ENCODE data around the gene CGB8.

The CGB8 gene

GRCh38 chr19:49069026-49069425 is 20.1 kb upstream of the CGB8 start:
- H3K36me3 ChIP-seq = no peaks in the 10 kb centered on the region
- intact Hi-C loops (cut with DNase I; ENCODE audit: low total_unique reads) = no loop called here
- H3K9me3 ChIP-seq = no peaks in the 10 kb centered on the region
- TF ChIP-seq, protein P1, sequence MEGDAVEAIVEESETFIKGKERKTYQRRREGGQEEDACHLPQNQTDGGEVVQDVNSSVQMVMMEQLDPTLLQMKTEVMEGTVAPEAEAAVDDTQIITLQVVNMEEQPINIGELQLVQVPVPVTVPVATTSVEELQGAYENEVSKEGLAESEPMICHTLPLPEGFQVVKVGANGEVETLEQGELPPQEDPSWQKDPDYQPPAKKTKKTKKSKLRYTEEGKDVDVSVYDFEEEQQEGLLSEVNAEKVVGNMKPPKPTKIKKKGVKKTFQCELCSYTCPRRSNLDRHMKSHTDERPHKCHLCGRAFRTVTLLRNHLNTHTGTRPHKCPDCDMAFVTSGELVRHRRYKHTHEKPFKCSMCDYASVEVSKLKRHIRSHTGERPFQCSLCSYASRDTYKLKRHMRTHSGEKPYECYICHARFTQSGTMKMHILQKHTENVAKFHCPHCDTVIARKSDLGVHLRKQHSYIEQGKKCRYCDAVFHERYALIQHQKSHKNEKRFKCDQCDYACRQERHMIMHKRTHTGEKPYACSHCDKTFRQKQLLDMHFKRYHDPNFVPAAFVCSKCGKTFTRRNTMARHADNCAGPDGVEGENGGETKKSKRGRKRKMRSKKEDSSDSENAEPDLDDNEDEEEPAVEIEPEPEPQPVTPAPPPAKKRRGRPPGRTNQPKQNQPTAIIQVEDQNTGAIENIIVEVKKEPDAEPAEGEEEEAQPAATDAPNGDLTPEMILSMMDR (IDR thresholded peaks at IDR 0.05) = no peak
- no peak overlapping the region for H3K4me3 ChIP-seq
- peaks cover 3 to 97% of the 10 kb centered on the region in 2 donors for H3K27me3 ChIP-seq
- no peak for DNase-seq
- H3K27ac ChIP-seq = no peak overlapping the region
- peaks cover 0 to 20% (median 14%) of the 10 kb centered on the region in 4 donors for H3K4me1 ChIP-seq

DNA sequence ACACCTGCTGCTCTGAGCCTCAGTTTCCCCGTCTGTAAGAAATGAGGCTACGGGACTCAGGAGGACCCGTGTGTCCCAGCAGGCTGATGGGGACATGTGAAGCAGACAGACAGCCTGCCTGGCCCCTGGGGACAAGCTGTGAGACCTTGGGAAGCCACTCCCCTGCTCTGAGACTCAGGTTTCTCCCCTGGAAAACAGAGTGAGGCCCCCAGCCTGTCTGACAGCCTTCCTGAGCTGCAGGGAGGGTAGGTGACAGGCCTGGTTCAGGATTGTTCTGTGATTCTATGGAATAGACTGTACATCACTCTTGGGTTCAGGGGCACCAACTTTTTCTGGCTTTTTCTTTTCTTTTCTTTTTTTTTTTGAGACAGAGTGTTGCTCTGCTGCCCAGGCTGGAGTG is 18.6 kb upstream of the CGB8 start:
- Histone ChIP-seq H3K4me1 (peaks cover 0 to 20% (median 14%) of the 10 kb centered on the region in 4 donors), H3K9me3 (no peaks in the 10 kb centered on the region), H3K36me3 (no peaks in the 10 kb centered on the region), H3K27me3 (peaks cover 3 to 95% of the 10 kb centered on the region in 2 donors), H3K27ac (no peak overlapping the region), H3K4me3 (no peak overlapping the region)
- intact Hi-C loops (cut with DNase I; ENCODE audit: low total_unique reads) = no loop called here
- TF ChIP-seq, protein P1 (IDR thresholded peaks at IDR 0.05) = no peak
- DNase-seq = no peak

DNA sequence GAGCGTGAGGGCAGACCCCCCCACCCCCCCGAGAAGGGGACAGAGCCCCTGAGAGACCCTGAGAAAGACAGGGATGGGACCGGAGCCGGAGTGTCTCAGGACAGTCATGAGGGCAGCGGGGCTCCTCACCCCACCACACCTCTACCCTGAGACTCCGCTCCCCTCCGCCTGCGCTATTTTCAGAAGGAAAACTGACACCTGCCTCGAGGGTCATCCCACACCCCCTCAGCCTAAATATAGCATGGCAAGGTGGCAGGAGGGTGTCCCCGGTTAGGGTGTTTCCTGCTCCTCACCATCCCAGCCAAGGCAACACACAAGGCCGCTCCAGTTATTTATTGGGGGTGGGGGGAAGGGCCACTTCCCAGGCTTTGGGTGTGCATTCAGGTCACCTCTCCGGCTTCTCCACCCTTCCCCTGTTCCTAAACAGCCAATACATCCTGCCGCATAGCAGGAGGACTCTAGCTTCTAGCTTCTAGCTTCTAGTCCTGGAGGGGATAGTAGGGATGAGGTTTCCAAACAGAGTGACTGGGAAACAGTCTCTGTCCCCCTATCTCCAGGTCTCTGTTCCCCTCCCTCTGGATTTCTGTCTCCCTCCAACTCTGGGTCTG is 17.1 kb upstream of the CGB8 start:
- intact Hi-C loops (cut with DNase I; ENCODE audit: low total_unique reads) = no loop called here
- no peak for DNase-seq
- Histone ChIP-seq H3K9me3 (no peaks in the 10 kb centered on the region), H3K4me1 (peaks cover 0 to 12% (median 8%) of the 10 kb centered on the region in 4 donors), H3K36me3 (no peaks in the 10 kb centered on the region), H3K27ac (no peak overlapping the region), H3K27me3 (peaks cover 0 to 95% of the 10 kb centered on the region in 2 donors), H3K4me3 (no peak overlapping the region)
- TF ChIP-seq, protein P1 (IDR thresholded peaks at IDR 0.05) = no peak

DNA sequence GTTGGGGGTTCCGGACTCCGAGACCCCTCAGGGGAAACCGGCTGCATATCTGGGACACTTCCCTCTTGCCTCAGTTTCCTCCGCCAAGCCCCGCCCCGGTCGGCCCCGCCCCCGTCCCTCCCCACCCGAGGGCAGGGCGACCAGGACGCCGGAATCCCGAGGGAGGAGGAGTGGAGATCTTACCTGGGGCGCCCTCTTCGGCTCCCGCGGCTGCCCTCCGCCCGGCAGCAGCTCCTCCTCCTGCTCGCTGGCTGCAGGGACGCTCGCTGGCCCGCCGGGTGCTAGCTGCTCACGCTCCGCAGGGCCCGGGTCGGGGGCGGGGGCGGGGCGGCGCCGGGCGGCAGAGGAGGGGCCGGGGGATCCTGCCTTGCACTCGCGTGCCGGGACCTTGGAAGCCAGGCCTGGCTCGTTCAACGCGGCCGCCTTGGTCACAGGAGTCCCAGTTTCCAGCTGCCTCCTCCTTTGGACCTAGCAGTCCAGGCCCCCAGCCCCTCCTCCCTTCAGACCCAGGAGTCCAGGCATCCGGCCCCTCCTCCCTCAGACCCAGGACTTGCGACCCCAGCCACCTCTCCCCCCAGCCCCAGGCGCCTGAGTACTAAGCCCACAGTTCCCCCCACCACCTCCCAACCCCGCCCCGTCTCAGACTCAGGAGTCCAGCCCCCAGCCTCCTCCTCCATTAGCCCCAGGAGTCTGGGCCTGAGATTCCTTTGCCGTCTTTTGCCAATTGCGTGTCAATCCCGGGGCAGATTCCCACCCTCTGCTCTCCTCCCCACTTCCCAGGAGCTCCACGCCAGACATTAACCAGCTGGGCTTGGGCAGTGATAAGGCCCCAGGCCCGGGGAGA is 16.1 kb upstream of the CGB8 start, which contains the start of gene NTF4:
TSS of gene NTF4 (minus strand) at position 51 of the 844 bp plus-strand sequence. CDS start 2,821 bp downstream, outside the sequence.
- intact Hi-C loops (cut with DNase I; ENCODE audit: low total_unique reads) = no loop called here
- H3K9me3 ChIP-seq = no peaks in the 10 kb centered on the region
- peaks cover 0 to 85% of the 10 kb centered on the region in 2 donors for H3K27me3 ChIP-seq
- DNase-seq = no peak
- TF ChIP-seq, protein P1 (IDR thresholded peaks at IDR 0.05) = no peak
- no peaks in the 10 kb centered on the region for H3K36me3 ChIP-seq
- H3K4me1 ChIP-seq = peaks cover 0 to 12% (median 8%) of the 10 kb centered on the region in 4 donors
- no peak within 1 kb of the TSS for H3K27ac ChIP-seq
- H3K4me3 ChIP-seq = no peak within 1 kb of the TSS

GRCh38 chr19:49064029-49064629 is 15.2 kb upstream of the CGB8 start:
- Histone ChIP-seq H3K27ac (no peak overlapping the region), H3K27me3 (peaks cover 0 to 83% of the 10 kb centered on the region in 2 donors), H3K9me3 (no peaks in the 10 kb centered on the region), H3K4me1 (peaks cover 0 to 12% (median 8%) of the 10 kb centered on the region in 4 donors), H3K36me3 (no peaks in the 10 kb centered on the region), H3K4me3 (no peak overlapping the region)
- intact Hi-C loops (cut with DNase I; ENCODE audit: low total_unique reads) = no loop called here
- no peak for DNase-seq
- TF ChIP-seq, protein P1 (IDR thresholded peaks at IDR 0.05) = no peak
